ENCODE data around the gene TRIM40. TPM values are rescaled to one million over a fixed set of nuclear protein-coding genes. Genes with fewer than 3 reads are reported as not detected.
A peak's percentile ranks its signal among the peaks of the same experiment; 100 is the strongest.
"Not testable (repeated sequence)": the region's sequence is repeated elsewhere in the genome, so short reads cannot be mapped to it uniquely, and the experiment has no call there.

Gene TRIM40
- total RNA-seq, 2 experiments from 2014 or later = not detected

- H3K27me3 Mint-ChIP-seq = peaks cover 31% of the 10 kb centered on the region
- H3K27ac Mint-ChIP-seq = no peak overlapping the region
- no peak overlapping the region for H3K4me3 Mint-ChIP-seq
- ChIA-PET CTCF (interaction anchor here (0.9 to 4.7 kb wide), 3 partner anchors 9 to 21 kb away, joined by 3 to 23 read pairs (median 13); no protein-coding TSS in a partner anchor), POLR2A (no interaction called here)
- H3K9me3 Mint-ChIP-seq = no peaks in the 10 kb centered on the region
- H3K36me3 Mint-ChIP-seq (ENCODE audit: low read depth) = no peaks in the 10 kb centered on the region
- no peaks in the 10 kb centered on the region for H3K4me1 Mint-ChIP-seq
- DNase-seq = no peak
Observed at GRCh38 chr6:30122515-30122914, 13.4 kb upstream of the TRIM40 start.

GRCh38 chr6:30127238-30128093 is 8.5 kb upstream of the TRIM40 start:
- ChIA-PET CTCF (interaction anchor here (1.2 to 1.3 kb wide), 2 partner anchors 24 kb away, joined by 3 to 6 read pairs; no protein-coding TSS in a partner anchor), POLR2A (no interaction called here)
- no peak for DNase-seq
- Mint-ChIP-seq H3K36me3 (ENCODE audit: low read depth) (no peaks in the 10 kb centered on the region), H3K27me3 (peaks cover 65% of the 10 kb centered on the region), H3K9me3 (no peaks in the 10 kb centered on the region), H3K4me3 (no peak overlapping the region), H3K4me1 (peaks cover 14% of the 10 kb centered on the region), H3K27ac (no peak overlapping the region)

GRCh38 chr6:30129265-30130178 is 6.4 kb upstream of the TRIM40 start:
- H3K4me3 Mint-ChIP-seq = no peak overlapping the region
- H3K9me3 Mint-ChIP-seq = no peaks in the 10 kb centered on the region
- POLR2A ChIA-PET = interaction anchor here (1.2 to 1.6 kb wide), 2 partner anchors 27 to 68 kb away, joined by 3 to 11 read pairs; no protein-coding TSS in a partner anchor
- peaks cover 14% of the 10 kb centered on the region for H3K4me1 Mint-ChIP-seq
- DNase-seq = no peak
- H3K27me3 Mint-ChIP-seq = peaks cover 67% of the 10 kb centered on the region
- H3K27ac Mint-ChIP-seq = no peak overlapping the region
- CTCF ChIA-PET = interaction anchor here (0.8 to 7.2 kb wide), 6 partner anchors 13 to 281 kb away, joined by 3 to 186 read pairs (median 5); partner anchors contain the start of gene TRIM31
- no peaks in the 10 kb centered on the region for H3K36me3 Mint-ChIP-seq (ENCODE audit: low read depth)

GRCh38 chr6:30130179-30130679 is 5.7 kb upstream of the TRIM40 start:
- no peak overlapping the region for H3K27ac Mint-ChIP-seq
- no peaks in the 10 kb centered on the region for H3K36me3 Mint-ChIP-seq (ENCODE audit: low read depth)
- DNase-seq = no peak
- no peaks in the 10 kb centered on the region for H3K9me3 Mint-ChIP-seq
- CTCF ChIA-PET = interaction anchor here (0.8 to 7.2 kb wide), 14 partner anchors 8 to 282 kb away, joined by 3 to 186 read pairs (median 6); partner anchors contain the start of gene TRIM31
- no peak overlapping the region for H3K4me3 Mint-ChIP-seq
- H3K27me3 Mint-ChIP-seq = peaks cover 67% of the 10 kb centered on the region
- peaks cover 14% of the 10 kb centered on the region for H3K4me1 Mint-ChIP-seq
- POLR2A ChIA-PET = interaction anchor here (1.2 to 1.6 kb wide), 3 partner anchors 27 to 68 kb away, joined by 3 to 11 read pairs (median 4); no protein-coding TSS in a partner anchor

- no peak overlapping the region for H3K4me3 Mint-ChIP-seq
- peaks cover 21% of the 10 kb centered on the region for H3K4me1 Mint-ChIP-seq
- no peak overlapping the region for H3K27ac Mint-ChIP-seq
- peak; percentile 70 for DNase-seq
- ChIA-PET POLR2A (interaction anchor here (0.8 to 1.3 kb wide), 3 partner anchors 28 to 65 kb away, joined by 3 to 4 read pairs (median 4); partner anchors contain the start of gene PPP1R11), CTCF (interaction anchor here (0.6 to 7.2 kb wide), 26 partner anchors 9 to 422 kb away, joined by 3 to 186 read pairs (median 5); partner anchors contain the start of genes PPP1R11 and TRIM31)
- peaks cover 69% of the 10 kb centered on the region for H3K27me3 Mint-ChIP-seq
- H3K9me3 Mint-ChIP-seq = no peaks in the 10 kb centered on the region
- H3K36me3 Mint-ChIP-seq (ENCODE audit: low read depth) = no peaks in the 10 kb centered on the region
Observed at GRCh38 chr6:30130887-30131862, 4.8 kb upstream of the TRIM40 start.

- no peaks in the 10 kb centered on the region for H3K36me3 Mint-ChIP-seq (ENCODE audit: low read depth)
- H3K4me1 Mint-ChIP-seq = peaks cover 28% of the 10 kb centered on the region
- H3K9me3 Mint-ChIP-seq = no peaks in the 10 kb centered on the region
- CTCF ChIA-PET = interaction anchor here (0.6 to 7.2 kb wide), 13 partner anchors 10 to 191 kb away, joined by 3 to 186 read pairs (median 9); partner anchors contain the start of gene TRIM31
- no peak overlapping the region for H3K27ac Mint-ChIP-seq
- no peak for DNase-seq
- H3K4me3 Mint-ChIP-seq = no peak overlapping the region
- POLR2A ChIA-PET = interaction anchor here (1.2 kb wide), 1 partner anchor 31 kb away, joined by 3 read pairs; no protein-coding TSS in a partner anchor
- H3K27me3 Mint-ChIP-seq = peaks cover 67% of the 10 kb centered on the region
Observed at GRCh38 chr6:30131947-30132497, 3.9 kb upstream of the TRIM40 start.

GRCh38 chr6:30135147-30135546 is 793 bp upstream of the TRIM40 start:
- no peak overlapping the region for H3K27ac Mint-ChIP-seq
- no peak for DNase-seq

GRCh38 chr6:30136570-30137286 is 788 bp downstream of the TRIM40 start:
- POLR2A ChIA-PET = no interaction called here
- no peaks in the 10 kb centered on the region for H3K9me3 Mint-ChIP-seq
- no peaks in the 10 kb centered on the region for H3K36me3 Mint-ChIP-seq (ENCODE audit: low read depth)
- peaks cover 21% of the 10 kb centered on the region for H3K4me1 Mint-ChIP-seq
- no peak overlapping the region for H3K4me3 Mint-ChIP-seq
- CTCF ChIA-PET = no interaction called here
- peaks cover 60% of the 10 kb centered on the region for H3K27me3 Mint-ChIP-seq
- H3K27ac Mint-ChIP-seq = no peak overlapping the region
- no peak for DNase-seq

More at GRCh38 chr6:30135147-30135546, 793 bp upstream of the TRIM40 start:
- H3K36me3 Mint-ChIP-seq (ENCODE audit: low read depth) = no peaks in the 10 kb centered on the region
- peaks cover 30% of the 10 kb centered on the region for H3K4me1 Mint-ChIP-seq
- H3K27me3 Mint-ChIP-seq = peaks cover 62% of the 10 kb centered on the region
- no peaks in the 10 kb centered on the region for H3K9me3 Mint-ChIP-seq
- ChIA-PET POLR2A (no interaction called here), CTCF (interaction anchor here (7.2 kb wide), 1 partner anchor 31 kb away, joined by 186 read pairs; no protein-coding TSS in a partner anchor)
- no peak overlapping the region for H3K4me3 Mint-ChIP-seq

- H3K9me3 Mint-ChIP-seq; H3K4me3 Mint-ChIP-seq; H3K27ac Mint-ChIP-seq; POLR2A ChIA-PET; H3K36me3 Mint-ChIP-seq (ENCODE audit: low read depth); DNase-seq: not testable (repeated sequence)
- peaks cover 69% of the 10 kb centered on the region for H3K27me3 Mint-ChIP-seq
- H3K4me1 Mint-ChIP-seq = peaks cover 21% of the 10 kb centered on the region
- CTCF ChIA-PET = interaction anchor here (1.7 kb wide), 1 partner anchor 9 kb away, joined by 3 read pairs; no protein-coding TSS in a partner anchor
Observed at GRCh38 chr6:30140240-30140639, 4.3 kb downstream of the TRIM40 start.

- Mint-ChIP-seq H3K27me3 (peaks cover 66% of the 10 kb centered on the region), H3K27ac (no peak overlapping the region), H3K36me3 (ENCODE audit: low read depth) (no peaks in the 10 kb centered on the region), H3K4me1 (peaks cover 6% of the 10 kb centered on the region), H3K9me3 (no peaks in the 10 kb centered on the region), H3K4me3 (no peak overlapping the region)
- ChIA-PET POLR2A (no interaction called here), CTCF (interaction anchor here (0.7 to 1.1 kb wide), 2 partner anchors 12 to 66 kb away, joined by 3 to 5 read pairs; no protein-coding TSS in a partner anchor)
- DNase-seq = no peak
Observed at GRCh38 chr6:30142665-30143064, 6.7 kb downstream of the TRIM40 start.

GRCh38 chr6:30143780-30144179 is 7.8 kb downstream of the TRIM40 start:
- Mint-ChIP-seq H3K27ac (no peak overlapping the region), H3K36me3 (ENCODE audit: low read depth) (no peaks in the 10 kb centered on the region), H3K27me3 (peaks cover 61% of the 10 kb centered on the region), H3K4me3 (no peak overlapping the region), H3K4me1 (peaks cover 8% of the 10 kb centered on the region), H3K9me3 (no peaks in the 10 kb centered on the region)
- CTCF ChIA-PET = interaction anchor here (1.1 kb wide), 1 partner anchor 13 kb away, joined by 3 read pairs; no protein-coding TSS in a partner anchor
- POLR2A ChIA-PET = no interaction called here
- DNase-seq = no peak
